Left kidney (tissue), 8 donors: Measurements from ENCODE around the gene HUS1. TPM values are rescaled to one million over a fixed set of nuclear protein-coding genes. Genes with fewer than 3 reads are reported as not detected.
"Not testable (repeated sequence)": the region's sequence is repeated elsewhere in the genome, so short reads cannot be mapped to it uniquely, and the experiment has no call there.

Experiments used
- DNase-seq: peaks from one replicate; pipeline ENCODE4 v3.0.0-alpha.2; 2013
- long read RNA-seq, 8 donors: transcript quantifications; one replicate each; lab custom pipeline, GENCODE V29; 2026
- polyA plus RNA-seq: library from polyadenylated mRNA; unstranded; fragments of 120-200 nt; gene quantifications from one replicate; pipeline ENCODE4 v1.2.1, GENCODE V29; 2013; ENCODE audit not compliant: insufficient read length

Gene HUS1
- 26.6 TPM for polyA plus RNA-seq
- long read RNA-seq, donor 1, partial matches to known transcripts: 0 of 5 reads
- long read RNA-seq, donor 1, other reads (novel, unspliced or antisense): 0 of 5 reads
- long read RNA-seq, donor 2, partial matches to known transcripts: 0 of 3 reads
- long read RNA-seq, donor 2, other reads (novel, unspliced or antisense): 0 of 3 reads
- long read RNA-seq, donor 3, partial matches to known transcripts: 0 of 5 reads
- long read RNA-seq, donor 3, other reads (novel, unspliced or antisense): 0 of 5 reads
- long read RNA-seq, donor 4: 0 reads
- long read RNA-seq, donor 5, partial matches to known transcripts: 0 of 5 reads
- long read RNA-seq, donor 5, other reads (novel, unspliced or antisense): 0 of 5 reads
- long read RNA-seq, donor 6, partial matches to known transcripts: 0 of 1 reads
- long read RNA-seq, donor 6, other reads (novel, unspliced or antisense): 0 of 1 reads
- long read RNA-seq, donor 7, partial matches to known transcripts: 0 of 1 reads
- long read RNA-seq, donor 7, other reads (novel, unspliced or antisense): 0 of 1 reads
- long read RNA-seq, donor 8, partial matches to known transcripts: 0 of 4 reads
- long read RNA-seq, donor 8, other reads (novel, unspliced or antisense): 0 of 4 reads

DNA sequence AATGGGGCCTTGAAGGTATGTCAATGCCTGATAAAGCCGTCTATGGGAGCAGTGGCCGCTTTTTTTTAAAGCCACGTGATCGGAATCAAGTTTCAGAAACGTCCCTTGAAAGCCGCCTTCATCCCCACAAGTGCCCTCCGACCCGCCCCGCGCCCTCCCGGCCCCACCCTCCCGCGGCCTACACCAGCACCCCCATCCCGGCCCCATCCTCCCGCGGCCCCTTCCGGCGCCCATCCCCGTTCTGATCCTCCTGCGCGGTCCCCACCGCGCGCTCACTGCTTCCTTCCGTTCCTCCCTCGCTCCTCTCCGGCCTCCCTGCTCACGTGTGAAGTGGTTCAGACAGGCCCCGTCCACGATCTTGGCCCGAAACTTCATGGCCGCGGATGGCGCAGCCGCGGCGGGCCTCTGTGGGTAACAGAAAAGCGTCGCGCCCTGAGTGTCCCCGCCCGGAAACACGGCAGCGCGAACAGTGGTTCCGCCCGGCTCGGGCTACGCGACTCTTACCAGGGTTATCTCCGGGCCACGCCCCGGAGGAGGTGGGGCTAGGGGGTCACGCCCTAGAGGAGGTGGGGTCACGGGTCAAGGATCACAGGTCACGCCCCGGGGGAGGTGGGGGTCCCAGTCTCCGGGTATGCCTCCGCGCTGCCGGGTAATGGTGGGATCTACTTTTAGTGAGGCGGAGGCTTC is at the start of gene HUS1:
Gene HUS1, minus strand, starts transcription at position 471 of the 687 bp plus-strand sequence. Its CDS starts 96 bp downstream, at position 375.
- DNase-seq: peak; percentile 84

GRCh38 chr7:48028938-48029337 is 49.5 kb upstream of the HUS1 start, which contains the start of gene SUN3:
Gene SUN3, minus strand, starts transcription at chr7:48029107. Its CDS starts 169 bp downstream, at chr7:48028938.
- DNase-seq: no peak

GRCh38 chr7:48025624-48026023 is 46.2 kb upstream of the HUS1 start:
- no peak for DNase-seq

DNA sequence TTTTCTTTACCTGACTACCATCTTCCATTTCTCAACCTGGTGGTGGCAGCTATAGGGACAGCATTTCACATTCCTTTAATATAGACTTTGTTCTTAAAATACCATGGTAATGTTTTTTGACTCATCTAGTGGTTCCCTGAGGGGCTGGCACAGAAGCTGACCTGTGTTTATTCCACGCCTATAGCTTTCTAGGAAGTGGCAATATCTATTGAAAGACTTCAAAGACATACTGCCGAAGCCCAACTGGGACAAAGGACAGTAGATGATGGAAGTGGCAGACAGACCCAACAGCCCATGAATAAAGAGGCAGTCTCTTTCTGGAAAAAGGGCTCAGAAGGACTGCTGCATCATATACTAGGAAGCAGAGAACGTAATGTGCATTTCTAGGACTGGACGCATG is 38.3 kb upstream of the HUS1 start:
- DNase-seq: no peak

GRCh38 chr7:48016641-48017040 is 37.2 kb upstream of the HUS1 start:
- DNase-seq: no peak

DNA sequence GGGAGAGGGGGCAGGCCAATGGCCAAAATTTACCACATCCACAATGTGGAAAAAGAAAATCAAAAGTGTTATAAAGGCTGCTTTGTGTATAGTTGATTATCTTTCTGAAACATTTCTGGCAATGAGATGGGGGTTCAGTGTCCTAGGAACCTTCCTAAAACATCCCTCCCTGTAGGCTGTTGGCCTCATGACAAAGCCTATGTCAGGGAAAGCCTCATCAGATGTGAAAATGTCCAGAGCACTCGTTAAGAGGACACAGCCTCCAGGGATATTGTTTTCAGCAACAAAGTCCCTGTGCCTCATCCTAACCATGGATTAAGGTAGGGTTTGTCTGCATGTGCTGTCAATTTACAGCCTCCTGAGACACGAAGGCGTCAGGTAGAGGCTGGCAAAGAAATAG is 32.5 kb upstream of the HUS1 start:
- DNase-seq: no peak

GRCh38 chr7:48011323-48011722 is 31.9 kb upstream of the HUS1 start:
- DNase-seq: no peak

GRCh38 chr7:48009954-48010353 is 30.5 kb upstream of the HUS1 start:
- no peak for DNase-seq

DNA sequence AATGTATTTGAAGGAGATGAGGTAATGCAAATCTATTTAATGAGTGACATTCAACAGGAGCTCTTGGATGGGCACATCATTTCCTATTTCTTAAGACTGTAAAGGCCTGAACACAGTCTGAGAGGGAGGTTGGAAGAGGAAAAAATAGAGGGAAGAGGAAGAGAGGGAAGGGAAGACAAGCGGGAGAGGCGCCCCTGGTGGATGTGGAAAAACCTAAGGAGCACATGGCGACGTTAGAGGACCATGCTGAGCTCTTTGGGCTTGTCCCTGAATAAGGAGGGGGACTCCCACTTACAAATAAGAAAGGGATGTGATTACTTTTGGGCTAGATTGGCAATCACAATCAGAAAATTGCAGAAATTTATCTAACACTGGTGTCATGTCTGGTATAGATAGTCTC is 29.8 kb upstream of the HUS1 start:
- no peak for DNase-seq

DNA sequence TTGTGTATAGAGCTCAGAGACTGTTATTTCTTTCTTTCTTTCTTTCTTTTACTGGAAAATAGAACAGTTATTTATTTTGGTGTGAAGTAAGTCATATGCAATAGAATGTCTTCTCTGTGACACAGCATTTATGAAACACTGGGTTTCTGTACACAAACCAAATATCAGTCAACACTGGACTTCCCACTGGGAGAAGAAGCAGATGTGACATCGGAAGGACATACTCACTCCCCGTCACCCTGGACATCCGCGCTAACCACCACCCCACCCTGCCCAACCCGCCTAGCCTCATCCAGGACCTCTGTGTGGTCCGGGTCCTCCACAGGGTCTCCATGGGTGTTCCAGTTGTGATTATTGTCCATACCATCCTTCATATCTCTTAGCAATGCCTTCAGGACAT is 27.5 kb upstream of the HUS1 start:
- no peak for DNase-seq

GRCh38 chr7:48004638-48005037 is 25.2 kb upstream of the HUS1 start:
- no peak for DNase-seq

DNA sequence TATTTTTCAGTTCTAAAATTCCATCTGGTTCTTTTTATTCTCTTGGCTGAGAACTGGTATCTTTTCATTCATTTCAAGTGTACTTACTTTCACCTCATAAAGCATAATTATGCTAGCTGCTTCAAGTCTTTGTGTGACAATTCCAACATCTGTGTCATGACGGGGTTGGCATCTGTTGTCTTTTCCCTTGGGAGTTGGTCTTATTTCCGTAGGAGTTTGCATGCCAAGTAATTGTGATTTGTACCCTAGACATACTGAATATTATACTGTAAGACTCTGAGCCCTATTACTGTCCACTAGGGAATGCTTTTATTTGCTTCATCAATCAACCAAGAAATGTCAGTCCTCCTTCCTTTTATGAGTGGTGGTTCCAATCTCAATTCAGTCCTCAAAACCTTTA is 24.6 kb upstream of the HUS1 start:
- DNase-seq: no peak

DNA sequence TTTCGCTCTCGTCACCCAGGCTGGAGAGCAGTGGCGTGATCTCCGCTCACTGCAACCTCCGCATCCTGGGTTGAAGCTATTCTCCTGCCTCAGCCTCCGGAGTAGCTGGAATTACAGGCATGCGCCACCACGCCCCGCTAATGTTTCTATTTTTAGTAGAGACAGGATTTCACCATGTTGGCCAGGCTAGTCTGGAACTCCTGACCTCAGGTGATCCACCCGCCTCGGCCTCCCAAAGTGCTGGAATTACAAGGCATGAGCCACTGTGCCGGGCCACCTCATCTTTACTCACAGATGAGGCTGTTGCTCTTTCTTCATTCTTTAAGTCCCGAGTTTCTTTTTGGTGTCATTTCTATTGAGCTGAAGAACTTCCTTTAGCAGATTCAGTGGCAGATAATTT is 20.7 kb upstream of the HUS1 start:
- not testable (repeated sequence) for DNase-seq

DNA sequence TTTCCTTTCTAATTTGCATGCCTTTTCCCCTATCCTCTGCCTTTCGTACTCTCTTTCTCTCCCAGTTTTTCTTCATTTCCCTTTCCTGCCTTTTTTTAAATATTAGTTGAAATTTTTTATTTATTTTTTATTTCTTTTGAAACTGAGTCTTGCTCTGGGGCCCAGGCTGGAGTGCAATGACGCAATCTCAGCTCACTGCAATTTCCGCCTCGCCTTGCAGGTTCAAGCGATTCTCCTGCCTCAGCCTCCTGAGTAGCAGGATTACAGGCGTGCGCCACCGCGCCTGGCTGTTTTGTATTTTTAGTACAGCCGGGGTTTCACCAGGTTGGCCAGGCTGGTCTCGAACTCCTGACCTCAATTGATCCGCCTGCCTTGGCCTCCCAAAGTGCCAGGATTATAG is 20.0 kb upstream of the HUS1 start:
- no peak for DNase-seq

DNA sequence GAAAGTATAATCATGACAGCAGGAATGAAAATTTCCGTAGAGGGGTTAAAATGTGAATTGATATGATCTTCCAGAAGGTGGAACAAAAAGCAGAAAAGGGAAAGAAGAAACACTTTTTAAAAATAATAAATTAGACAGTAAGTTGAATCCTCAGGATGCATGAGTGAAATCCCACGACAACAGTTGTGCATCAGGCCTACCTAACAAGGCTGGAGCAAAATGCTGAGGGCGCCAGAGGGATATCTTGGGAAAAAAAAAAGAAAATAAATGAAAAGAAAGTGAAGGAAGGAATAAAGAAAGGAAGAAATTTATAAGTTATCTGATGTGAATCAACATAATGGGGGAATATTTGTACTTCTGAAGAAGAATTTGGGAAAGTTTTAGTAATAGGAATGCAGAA is 13.0 kb upstream of the HUS1 start:
- DNase-seq: no peak

DNA sequence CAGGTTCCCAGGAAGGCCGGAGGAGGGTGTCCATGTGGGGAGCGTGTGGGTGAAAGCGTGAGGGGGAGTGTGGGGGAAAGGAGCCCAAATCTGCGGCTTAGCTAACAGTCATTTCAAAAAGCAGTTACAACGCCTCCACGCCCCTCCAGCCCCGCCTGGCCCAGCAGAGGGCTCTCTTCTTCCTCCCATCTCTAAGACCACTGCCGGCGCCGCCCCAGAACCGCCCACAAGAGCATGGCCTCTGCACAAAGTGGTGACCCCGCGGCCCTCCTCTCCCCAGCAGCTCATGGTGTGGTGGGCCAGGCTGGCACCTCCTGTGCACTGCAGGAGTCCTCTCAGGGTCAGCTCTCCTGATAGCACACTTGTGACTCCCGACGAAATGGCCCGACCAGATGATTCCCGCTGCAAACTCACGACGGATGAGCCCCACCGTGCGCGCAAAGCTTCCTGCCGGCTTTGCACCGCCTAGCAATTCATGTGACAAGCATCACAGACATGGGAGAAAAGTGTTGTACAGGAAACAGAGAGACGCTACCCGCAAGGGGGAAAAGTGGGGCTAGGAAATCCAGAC is 12.4 kb upstream of the HUS1 start:
- DNase-seq: peak; percentile 66

DNA sequence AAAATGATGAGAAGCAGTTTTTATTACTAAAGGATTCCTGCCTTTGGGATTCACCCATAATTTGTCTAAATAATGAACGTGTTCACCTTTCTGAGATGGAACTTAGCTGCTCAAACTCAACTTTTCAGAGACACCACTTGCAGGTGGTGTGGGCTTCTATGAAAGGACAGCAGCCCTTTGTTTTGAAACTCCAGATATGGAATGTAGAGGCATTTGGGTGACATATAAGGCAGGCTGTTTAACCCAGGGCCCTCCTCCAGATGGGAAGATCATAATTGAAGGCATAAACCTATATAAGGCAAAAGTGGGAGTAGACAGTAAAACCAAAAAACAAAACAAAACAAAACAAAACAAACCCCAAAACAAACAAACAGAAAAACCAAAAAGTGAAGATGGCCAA is 11.9 kb upstream of the HUS1 start:
- DNase-seq: no peak

- DNase-seq: no peak
Measured at GRCh38 chr7:47990592-47990991, 11.2 kb upstream of the HUS1 start.

DNA sequence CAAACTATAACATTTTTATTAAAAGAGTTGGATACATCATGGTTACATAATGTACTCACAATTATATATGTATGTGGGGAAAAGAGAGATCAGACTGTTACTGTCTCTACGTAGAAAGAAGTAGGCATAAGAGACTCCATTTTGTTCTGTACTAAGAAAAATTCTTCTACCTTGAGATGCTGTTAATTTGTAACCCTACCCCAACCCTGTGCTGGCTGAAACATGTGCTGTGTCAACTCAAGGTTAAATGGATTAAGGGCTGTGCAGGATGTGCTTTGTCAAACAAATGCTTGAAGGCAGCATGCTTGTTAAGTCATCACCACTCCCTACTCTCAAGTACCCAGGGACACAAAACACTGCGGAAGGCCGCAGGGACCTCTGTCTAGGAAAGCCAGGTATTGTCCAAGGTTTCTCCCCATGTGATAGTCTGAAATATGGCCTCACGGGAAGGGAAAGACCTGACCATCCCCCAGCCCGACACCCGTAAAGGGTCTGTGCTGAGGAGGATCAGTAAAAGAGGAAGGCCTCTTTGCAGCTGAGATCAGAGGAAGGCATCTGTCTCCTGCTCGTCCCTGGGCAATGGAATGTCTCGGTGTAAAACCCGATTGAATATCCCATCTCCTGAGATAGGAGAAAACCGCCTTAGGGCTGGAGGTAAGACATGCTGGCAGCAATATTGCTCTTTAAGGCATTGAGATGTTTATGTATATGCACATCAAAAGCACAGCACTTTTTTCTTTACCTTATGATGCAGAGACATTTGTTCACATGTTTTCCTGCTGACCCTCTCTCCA is 10.4 kb upstream of the HUS1 start:
- DNase-seq: not testable (repeated sequence)

GRCh38 chr7:47988496-47989386 is 9.3 kb upstream of the HUS1 start:
- no peak for DNase-seq

- DNase-seq: no peak
Measured at GRCh38 chr7:47982610-47983009, 3.2 kb upstream of the HUS1 start.
